GM20431 (cell line): ENCODE results near the gene CAGE1.

Source experiments
- in situ Hi-C: fragments of 300-500 bp; cut with MseI, MboI; formaldehyde crosslinking; loops from one replicate; pipeline ENCODE4 v1.15.0; 2020; ENCODE audit warnings: low sequenced_read_pairs; ENCODE audit not compliant: unreplicated experiment

CAGE1 gene

DNA sequence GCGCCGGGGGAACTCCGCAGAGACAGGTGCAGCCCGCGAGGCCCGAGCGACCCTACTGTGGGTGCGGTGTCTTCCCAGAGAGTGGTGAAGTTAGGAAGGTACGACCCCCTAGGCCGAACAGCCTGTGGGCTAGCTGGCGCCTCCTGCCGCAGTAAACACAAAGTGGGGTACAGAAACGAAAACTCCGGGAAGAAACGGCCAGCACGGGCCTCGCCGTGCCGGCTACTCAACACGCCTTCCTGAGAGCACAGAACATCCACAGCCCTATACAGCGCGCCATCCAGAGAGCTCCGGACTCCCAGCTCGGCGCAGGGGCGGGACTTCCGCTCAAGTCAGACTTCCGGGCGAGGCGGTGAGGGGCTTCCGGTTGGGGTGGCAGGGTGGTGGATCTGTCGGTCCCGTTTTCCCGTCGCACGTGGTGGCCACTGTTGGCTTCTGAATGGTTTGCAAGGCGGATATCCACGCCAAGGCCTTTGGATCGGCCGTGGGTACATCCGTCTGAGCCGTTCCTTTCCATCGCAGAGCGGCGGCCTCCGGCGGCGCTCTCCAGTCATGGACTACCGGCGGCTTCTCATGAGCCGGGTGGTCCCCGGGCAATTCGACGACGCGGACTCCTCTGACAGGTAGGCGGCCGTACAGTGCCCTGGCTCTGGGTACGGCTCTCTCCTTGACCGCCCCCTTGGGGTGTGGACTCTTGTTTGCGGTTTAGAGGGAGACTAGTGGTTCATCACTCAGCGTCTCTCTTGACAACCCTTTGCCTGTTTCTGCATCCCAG, at the start of gene CAGE1, which contains the start of gene RIOK1:
TSS of gene CAGE1 (minus strand) at position 292 of the 775 bp plus-strand sequence. CDS start 2,569 bp downstream, outside the sequence.
TSS of gene RIOK1 (plus strand) at position 358 of the 775 bp plus-strand sequence. CDS start at position 553, 195 bp downstream.
- in situ Hi-C loops: no loop called here

DNA sequence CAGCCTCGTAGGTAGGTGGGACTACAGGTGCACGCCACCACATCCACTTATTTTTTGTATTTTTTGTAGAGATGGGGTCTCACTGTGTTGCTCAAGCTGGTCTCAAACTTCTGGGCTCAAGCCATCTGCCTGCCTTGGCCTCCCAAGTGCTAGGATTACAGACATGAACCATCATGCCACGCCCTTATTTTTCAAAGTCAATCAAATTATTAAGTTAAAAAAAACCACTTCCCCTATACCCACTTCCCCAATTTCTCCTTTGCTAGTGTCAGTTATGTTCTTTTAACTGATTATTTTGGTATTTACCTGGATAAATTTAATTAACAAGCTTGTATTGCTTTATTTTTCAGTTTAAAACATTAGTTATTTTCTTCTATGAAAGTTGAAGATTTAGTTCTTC, 49.7 kb upstream of the CAGE1 start:
- in situ Hi-C loops: no loop called here

- in situ Hi-C loops: no loop called here
Measured at GRCh38 chr6:7438011-7438410, 48.5 kb upstream of the CAGE1 start.

DNA sequence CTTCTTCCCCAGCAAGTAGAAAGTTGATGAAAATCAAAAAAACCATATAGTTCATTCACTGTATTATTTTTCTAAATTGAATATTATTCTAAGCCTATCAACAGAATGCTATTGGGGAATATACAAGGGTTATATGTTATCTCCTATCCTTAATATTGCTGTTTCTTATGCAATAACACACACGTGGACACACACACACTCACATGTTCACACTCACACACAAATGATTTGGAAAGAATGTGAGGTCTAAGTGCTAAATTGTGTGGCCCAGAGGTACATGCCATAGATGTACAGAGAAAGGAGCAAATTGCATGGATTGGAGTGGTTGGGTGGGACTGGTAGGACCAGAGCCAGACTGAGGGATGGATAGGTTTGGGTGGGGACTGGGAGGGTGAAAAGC, 45.1 kb upstream of the CAGE1 start:
- in situ Hi-C loops: no loop called here

DNA sequence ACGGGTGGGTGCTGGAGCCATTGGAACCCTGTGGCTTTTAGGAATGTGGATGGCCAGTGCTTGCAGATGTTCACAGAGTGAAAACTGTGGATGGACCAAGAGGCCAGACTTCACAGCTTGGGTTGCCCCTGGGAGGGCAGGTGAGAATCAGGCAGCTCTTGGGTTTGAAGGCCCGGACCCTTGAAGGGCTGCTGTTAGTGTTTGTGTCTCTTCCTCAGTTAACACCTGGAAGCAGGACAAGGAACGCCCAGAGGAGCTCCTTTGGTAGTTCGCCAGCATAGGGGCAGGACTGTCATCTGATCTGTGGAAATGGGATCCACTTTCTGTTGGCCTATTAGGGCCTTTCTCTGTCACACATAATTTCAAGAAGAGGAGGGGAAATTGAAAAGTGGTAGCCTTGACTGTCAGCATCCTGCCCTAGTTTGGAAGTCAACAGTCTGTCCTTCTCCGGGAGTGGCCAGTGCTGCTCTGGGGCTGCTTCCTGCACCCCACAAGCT, 43.6 kb upstream of the CAGE1 start:
- in situ Hi-C loops: no loop called here

DNA sequence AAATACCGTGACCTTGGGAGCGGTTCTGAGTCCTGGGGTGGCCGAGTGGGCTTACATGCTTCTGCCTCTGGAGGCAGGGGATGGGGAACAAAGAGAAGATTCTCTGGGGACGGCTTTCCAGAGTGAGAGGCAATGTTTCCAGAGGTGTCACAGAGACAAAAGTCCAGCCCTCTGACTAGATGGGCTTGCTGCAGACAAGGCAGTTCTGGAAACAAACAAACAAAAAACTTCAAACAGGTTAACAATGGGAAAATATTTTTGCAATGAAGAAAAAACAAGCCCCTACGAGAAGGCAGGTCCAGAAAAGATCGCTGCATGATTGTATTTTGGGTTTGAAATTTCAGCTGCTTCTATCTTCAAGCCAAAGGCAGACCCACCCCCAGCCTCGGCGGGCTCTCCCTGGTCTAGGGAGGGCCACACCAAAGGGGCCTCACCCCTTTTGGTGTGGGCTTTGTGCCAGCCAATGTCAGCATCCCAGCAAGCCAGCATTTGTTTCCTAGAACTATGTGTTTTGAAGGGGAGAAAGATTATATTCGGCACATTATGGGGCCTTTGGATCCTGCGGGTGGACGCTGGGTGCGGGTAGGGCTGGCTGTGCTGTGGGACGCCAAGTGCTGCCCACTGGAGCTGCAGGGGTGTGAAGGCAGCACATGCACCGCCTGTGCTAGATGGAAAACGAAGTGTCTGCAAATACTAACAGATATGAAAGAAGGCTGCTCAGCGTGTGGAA, 43.0 kb upstream of the CAGE1 start:
- in situ Hi-C loops: no loop called here

DNA sequence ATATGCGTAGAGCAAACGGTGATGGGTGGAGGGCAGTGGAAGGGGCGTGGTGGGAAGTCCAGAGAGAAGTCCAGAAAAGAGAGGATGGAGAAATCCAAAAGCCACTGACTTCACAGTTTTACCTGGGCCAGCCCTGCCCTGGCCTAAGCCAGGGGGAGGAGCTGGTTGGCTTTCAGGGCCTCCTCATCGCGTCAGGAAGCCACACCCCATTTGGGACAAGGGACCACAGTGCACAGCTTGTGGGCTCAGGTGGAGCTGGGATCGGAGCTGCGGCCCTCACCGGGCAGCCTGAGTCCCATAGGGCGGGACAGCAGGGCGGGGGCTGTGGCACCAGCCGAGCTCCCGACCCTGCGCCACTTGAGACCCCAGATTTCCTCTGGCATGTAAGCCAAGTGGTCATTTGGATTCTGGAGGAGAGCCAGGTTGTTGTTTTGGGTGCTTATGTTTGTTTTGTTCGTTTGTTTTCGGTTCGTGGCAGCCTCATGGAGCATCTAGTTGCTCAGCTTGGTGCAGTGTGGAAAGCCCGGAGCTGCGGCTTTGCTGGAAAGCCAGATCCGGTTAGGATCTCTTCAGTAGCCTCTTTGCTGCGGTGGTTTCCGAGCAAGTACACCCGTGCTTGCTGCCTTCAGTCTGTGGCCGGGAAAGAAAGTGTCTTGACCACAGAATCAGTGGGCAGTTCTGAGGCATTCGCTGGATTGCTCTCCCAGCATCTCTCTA, 42.3 kb upstream of the CAGE1 start:
- in situ Hi-C loops: no loop called here

- in situ Hi-C loops: no loop called here
Measured at GRCh38 chr6:7431313-7431673, 41.8 kb upstream of the CAGE1 start.

DNA sequence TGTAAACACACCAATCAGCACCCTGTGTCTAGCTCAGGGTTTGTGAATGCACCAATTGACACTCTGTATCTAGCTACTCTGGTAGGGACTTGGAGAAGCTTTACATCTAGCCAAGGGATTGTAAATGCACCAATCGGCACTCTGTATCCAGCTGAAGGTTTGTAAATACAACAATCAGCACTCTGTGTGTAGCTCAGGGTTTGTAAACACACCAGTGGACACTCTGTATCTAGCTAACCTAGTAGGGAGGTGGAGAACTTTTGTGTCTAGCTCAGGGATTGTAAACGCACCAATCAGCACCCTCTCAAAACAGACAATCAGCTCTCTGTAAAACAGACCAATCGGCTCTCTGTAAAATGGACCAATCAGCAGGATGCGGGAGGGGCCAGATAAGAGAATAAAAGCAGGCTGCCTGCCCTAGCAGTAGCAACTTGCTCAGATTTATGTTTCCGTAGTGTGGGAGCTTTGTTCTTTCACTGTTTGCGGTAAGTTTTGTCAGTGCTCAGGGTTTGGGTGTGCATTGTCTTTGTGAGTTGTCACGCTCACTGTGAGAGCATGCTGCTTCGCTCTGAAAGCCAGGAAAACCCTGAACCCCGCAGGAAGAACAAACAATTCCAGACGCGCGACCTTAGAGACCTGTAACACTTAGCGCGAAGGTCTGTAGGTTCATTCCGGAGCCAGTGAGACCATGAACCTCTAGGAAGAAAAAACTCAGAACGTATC, 37.1 kb upstream of the CAGE1 start:
- in situ Hi-C loops: no loop called here

DNA sequence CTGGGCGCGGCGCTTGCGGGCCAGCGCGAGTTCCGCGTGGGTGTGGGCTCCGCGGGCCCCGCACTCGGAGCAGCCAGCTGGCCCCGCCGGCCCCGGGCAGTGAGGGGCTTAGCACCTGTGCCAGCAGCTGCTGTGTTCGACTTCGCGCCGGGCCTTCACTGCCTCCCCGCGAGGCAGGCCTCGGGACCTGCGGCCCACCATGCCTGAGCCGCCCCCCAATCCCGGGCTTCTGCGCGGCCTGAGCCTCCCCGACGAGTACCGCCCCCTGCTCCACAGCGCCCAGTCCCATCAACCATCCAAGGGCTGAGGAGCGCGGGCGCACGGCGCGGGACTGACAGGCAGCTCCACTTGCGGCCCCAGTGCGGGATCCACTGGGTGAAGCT, 36.3 kb upstream of the CAGE1 start:
- in situ Hi-C loops: no loop called here

- in situ Hi-C loops: no loop called here
Measured at GRCh38 chr6:7424967-7425807, 35.6 kb upstream of the CAGE1 start.

GRCh38 chr6:7424058-7424457, 34.5 kb upstream of the CAGE1 start:
- in situ Hi-C loops: no loop called here

GRCh38 chr6:7421066-7421465, 31.5 kb upstream of the CAGE1 start:
- in situ Hi-C loops: no loop called here

DNA sequence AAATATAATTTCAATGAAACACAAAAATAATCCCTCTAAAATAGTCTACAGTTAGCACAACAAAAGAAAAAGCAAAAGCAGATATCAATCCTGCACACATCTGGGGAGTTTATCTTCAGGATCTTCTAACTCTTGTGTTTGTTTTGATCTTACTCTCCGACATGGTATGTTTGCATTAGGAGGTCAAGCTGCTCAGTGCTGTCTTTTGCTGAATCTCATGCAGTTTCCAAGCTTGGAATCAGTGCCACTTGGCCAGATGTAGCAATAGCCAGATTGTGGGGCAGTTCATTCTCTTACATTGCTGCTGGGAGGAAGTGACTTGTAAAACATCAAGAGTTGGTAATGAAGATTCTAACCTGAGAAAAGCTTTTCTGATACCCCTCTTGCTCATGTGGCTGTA, 29.5 kb upstream of the CAGE1 start:
- in situ Hi-C loops: no loop called here

GRCh38 chr6:7418238-7418905, 28.8 kb upstream of the CAGE1 start:
- in situ Hi-C loops: no loop called here

DNA sequence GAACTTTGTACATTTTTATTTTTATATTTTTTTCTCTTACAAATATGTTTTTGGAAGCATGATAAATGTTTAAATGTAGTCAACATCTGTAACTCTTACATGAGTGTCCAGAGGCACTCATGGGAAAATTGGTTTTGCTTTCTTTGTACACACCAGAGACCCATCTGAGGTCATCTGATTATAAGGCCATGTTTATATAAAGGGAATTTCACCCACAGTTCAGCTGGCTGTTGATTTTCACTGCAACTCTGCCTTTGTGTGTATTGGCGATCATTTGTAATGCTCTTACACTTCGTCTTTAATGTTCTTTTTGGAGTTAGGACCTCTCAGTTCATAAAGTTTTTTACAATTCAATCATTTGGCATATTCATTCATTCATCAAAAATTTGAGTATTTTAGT, 28.1 kb upstream of the CAGE1 start:
- in situ Hi-C loops: no loop called here

DNA sequence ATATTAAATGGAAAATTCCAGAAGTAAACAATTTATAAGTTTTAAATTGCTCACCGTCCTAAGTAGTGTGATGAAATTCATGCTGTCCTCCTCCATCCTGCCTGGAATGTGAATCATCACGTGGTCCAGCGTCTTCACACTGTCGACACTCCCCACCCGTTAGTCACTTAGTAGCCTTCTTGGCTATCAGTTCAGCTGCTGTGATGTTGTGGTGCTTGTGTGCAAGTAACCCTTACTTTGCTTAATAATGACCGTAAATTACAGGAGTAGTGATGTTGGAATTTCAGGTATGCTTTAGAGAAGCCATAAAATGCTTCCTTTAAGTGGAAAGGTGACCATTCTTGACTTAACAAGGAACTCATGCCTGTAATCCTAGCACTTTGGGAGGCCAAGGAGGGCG, 25.3 kb upstream of the CAGE1 start:
- in situ Hi-C loops: no loop called here

- in situ Hi-C loops: no loop called here
Measured at GRCh38 chr6:7413151-7413823, 23.7 kb upstream of the CAGE1 start.
